GM12801 (cell line): ENCODE results near the gene LRRN4.

ENCODE experiments used
- CTCF ChIP-seq: IDR thresholded peaks from one replicate; pipeline ENCODE4 v1.5.1; 2011; ENCODE audit warnings: control low read depth; ENCODE audit not compliant: insufficient read length; ENCODE audit errors: extremely low read depth

Gene LRRN4

GRCh38 chr20:6053776-6054688 lies at the start of gene LRRN4:
Gene LRRN4 (minus strand): TSS chr20:6054060. CDS start chr20:6052799, 1,261 bp downstream.
- no peak for TF ChIP-seq CTCF

- TF ChIP-seq CTCF: no peak
Measured at GRCh38 chr20:6103301-6103700, 49.4 kb upstream of the LRRN4 start.

- no peak for TF ChIP-seq CTCF
Measured at GRCh38 chr20:6101346-6101745, 47.5 kb upstream of the LRRN4 start.

- no peak for TF ChIP-seq CTCF
Measured at GRCh38 chr20:6100246-6100645, 46.4 kb upstream of the LRRN4 start.

- TF ChIP-seq CTCF: no peak
Measured at GRCh38 chr20:6099819-6100218, 46.0 kb upstream of the LRRN4 start.

GRCh38 chr20:6095409-6095808 lies 41.5 kb upstream of the LRRN4 start:
- no peak for TF ChIP-seq CTCF

- TF ChIP-seq CTCF: no peak
Measured at GRCh38 chr20:6094565-6094964, 40.7 kb upstream of the LRRN4 start.
